8988T (cell line): ENCODE results near the gene TMEM212.

Experiments
- DNase-seq: peaks from one replicate; pipeline ENCODE4 v3.0.0; 2011

The TMEM212 gene

DNA sequence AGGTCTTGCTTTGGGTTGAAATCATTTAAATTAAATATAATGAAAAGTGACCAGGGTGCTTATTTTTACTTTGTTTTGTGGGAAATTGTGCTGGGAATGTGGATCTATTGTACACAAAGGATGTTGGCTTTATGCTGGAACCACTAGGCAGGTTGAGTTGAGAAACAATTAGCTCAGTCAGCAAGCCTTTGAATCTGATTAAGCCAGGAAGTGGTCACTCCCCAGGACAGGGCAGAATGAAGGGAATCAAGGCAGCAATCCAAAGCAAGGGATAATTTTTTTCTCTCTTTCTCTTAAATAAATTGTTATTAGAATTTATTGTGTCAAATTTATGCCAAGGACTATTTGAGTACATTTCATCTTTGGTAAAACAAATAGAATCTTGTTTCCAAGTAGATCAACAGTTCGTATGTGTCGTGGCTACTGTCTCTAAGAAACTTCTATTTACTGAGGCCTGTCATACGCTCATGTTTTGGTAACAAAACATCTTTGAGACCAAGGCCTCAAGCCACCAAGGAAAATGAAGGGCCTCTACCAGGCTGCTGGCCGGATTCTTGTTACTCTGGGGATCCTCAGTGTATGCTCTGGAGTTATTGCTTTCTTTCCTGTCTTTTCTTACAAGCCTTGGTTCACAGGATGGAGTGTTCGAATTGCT is at the start of gene TMEM212:
Gene TMEM212, plus strand, starts transcription at position 486 of the 655 bp plus-strand sequence. Its CDS starts 35 bp downstream, at position 521.
- no peak for DNase-seq

GRCh38 chr3:171796625-171797264 is 46.4 kb upstream of the TMEM212 start:
- no peak for DNase-seq

GRCh38 chr3:171797265-171797679 is 45.9 kb upstream of the TMEM212 start:
- no peak for DNase-seq

GRCh38 chr3:171797873-171798272 is 45.3 kb upstream of the TMEM212 start:
- DNase-seq, result no peak

DNA sequence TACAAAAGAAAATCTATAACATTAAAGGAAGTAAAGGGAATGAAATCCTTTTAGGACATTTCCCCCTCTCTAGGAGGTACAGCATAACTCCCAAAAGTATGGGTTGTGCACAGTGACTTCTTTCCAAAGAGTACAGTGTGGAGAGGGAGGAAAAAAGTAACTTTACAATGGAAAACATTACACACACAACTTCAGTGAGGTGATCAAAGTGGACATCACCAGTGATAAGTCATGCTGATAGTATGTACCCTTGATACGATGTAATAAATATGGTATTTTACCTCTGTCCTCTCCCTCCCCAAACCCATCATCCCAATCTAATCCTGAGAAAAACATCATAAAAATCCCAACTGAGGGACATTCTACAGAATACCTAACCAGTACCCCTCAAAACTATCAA is 43.6 kb upstream of the TMEM212 start:
- DNase-seq, result no peak

- no peak for DNase-seq
Observed at GRCh38 chr3:171801738-171802589, 41.2 kb upstream of the TMEM212 start.

DNA sequence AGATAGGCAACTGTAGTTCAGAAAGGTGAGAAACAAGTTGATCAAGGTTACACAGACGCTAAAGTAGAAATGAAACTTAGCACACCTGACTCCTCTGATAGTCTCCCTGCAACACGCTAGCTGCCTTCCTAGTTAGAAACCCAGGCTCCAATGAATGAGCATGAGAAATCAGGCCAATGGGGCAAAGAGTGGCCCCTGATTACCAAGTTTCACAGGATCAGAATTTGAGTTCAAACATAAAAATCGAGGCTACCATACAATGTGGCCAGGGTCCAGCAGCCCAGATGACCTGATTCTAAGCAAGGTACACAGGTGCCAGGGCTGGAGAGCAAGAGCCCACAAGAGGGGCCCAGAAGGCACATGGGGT is 40.6 kb upstream of the TMEM212 start:
- DNase-seq, result no peak

DNA sequence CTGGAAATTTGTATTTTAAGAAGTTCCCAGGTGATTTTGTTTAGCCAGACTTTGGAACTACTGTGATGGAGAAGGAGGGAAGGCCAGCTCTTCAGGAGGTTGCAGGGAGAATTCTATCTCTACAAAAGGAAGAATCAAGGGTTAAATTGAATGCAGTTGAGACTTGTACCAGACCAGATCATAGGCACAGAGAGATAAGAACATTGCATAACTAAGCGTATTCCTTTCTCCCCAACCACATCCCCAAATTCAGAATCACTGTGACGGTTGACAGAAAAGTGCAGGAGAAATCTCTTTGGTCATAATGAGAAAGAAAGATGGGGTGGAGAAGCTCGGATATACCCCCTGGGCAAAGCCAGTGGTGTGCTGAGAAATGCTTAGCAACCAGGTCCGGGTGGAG is 40.1 kb upstream of the TMEM212 start:
- DNase-seq, result no peak

DNA sequence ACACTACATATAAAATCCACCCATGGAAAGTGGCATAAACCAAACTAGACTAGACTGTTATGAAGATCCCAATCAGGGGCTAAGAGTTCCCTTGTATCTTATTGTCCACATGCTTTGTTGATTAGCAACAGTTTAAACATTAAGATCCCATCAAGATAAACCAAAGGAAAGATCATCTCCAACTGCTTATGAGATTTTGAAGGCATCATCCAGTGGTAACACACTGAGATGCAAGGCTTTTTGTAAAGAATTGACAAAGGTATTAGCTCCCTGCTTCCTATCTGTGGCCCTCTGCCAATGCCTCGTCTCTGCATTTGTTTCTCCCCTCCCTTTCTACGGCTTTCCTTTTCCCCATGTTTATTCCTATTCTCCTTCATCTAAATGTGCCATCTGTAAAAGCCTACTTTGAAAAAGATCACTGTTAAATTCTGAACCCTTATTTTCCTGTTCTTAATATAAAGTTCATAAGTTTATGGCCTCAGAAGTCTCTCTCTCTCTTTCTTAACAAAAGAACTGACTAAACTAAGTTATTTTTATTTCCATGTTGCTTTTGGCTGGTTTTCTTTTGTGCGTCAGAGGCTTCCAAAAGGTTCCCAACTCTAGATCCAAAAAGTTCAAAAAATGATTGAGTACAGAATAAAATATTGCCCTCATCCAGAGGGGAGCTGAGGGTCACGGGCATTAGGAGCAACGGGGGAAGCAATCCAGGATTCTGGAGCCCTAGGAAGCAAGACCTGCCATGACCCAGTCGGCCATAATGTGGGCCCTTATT is 38.3 kb upstream of the TMEM212 start:
- DNase-seq, result no peak

DNA sequence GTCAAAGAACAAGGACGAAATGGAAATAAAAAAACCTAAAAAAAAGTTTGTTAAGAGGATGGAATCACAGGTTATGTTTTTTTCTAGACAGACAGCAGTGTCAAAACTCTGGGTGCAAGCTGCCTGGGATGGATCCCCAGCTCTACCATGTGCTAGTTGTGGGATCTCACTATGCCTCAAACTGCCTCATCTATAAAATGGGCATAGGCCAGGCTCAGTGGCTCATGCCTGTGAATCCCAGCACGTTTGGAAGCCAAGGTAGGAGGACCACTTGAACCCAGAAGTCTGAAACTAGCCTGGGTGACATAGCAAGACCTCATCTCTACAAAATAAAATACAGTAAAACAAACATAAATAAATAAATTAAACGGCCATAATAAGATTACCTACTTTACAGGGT is 37.5 kb upstream of the TMEM212 start:
- no peak for DNase-seq

GRCh38 chr3:171806200-171807128 is 36.7 kb upstream of the TMEM212 start:
- no peak for DNase-seq

GRCh38 chr3:171807129-171807675 is 35.9 kb upstream of the TMEM212 start:
- no peak for DNase-seq

DNA sequence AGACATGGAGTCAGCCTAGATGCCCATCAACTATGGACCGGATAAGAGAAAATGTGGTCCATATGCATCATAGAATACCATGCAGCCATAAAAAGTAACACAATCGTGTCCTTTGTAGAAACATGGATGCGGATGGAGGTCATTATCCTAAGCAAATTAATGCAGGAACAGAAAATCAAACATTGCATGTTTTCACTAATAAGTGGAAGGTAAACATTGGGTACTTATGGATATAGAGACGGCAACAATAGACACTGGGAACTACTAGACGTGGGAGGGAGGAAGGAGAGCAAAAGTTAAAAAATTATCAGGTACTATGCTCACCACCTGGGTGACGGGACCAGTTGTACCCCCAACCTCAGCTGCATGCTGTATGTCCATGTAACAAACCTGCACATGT is 35.3 kb upstream of the TMEM212 start:
- DNase-seq, result no peak

DNA sequence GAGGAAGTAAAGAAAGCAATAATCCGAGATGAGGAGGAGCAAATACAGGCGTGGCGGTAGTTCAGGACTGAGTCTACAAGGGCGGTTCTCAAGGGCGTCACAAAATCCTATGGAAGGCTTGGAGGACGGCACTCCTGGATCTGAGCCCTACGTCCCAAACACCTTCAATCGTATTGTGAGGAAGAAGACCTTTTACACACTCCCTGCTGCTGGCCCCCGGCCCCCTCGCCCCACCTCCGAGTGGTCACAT is 33.6 kb upstream of the TMEM212 start:
- no peak for DNase-seq

DNA sequence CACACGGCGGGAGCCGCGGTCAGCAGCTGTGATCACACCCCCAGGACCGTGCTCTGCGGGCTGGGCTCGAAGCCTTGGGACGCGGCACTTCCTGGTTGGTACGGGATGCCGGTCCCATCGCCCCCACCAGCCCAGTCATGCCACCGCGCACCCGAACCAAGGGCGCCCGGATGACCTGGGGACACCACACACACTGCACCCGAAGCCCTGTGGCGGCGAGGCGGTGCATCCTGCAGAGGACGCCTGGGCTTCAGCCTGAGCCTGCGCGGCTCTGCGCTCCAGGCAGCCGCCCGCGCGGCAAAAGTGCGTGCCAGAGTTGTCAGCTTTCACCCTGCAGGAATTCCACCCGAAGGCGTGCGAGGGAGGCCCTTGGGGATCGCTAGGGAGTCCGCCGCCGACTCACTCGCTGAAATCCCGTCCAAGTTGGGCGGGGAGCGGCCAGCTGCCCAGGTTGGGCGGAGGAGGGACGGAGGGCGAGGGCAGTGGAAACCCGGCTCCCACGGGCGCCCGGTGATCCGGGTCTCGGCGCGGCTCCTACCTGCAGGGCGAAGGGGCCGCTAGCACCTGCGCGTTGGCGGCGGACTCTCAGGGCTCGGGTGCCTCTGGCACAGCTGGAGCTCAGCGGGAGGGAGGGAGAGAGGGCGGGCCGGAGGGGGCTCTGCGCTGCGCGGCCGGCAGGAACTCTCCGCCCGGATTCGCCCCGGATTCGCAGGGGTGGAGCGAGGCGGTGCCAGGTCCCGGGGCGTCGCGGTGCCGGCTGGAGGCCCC is 33.1 kb upstream of the TMEM212 start, which contains the start of gene PLD1:
Gene PLD1, minus strand, starts transcription at position 623 of the 768 bp plus-strand sequence. CDS start 72,432 bp downstream, outside the sequence.
- peak; percentile 87 for DNase-seq

- DNase-seq, result no peak
Observed at GRCh38 chr3:171810629-171811294, 32.4 kb upstream of the TMEM212 start.

GRCh38 chr3:171811295-171811912 is 31.7 kb upstream of the TMEM212 start:
- DNase-seq, result no peak

DNA sequence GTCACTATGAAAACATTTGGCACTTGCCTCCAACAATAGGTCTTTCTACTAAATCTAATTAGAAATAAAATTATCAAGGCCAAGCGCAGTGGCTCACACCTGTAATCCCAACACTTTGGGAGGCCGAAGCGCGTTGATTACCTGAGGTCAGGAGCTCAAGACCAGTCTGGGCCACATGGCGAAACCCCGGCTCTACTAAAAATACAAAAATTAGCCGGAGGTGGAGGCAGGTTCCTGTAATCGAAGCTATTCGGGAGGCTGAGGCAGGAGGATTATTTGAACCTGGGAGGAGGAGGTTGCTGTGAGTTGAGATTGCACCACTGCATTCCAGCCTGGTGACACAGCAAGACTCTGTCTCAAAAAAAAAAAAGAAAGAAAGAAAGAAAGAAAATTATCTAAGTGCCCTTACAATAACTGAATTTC is 31.2 kb upstream of the TMEM212 start:
- no peak for DNase-seq

DNA sequence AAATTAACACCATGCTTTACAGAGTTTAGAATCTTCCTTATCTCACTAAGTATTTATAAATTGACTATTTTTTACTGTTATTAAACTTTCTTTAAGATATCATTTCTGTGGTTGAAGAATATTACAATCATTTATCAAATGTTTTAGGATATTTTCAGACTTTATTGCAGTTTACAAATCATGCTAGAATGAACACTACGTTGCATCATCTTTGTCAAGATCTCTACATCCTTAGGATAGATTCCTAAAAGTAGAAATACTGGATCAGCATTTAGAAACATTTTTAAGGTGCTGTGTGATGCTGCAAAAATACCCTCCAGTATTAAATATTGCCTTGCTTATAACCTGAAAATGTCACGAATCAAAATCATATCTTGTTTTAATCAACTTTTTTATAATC is 30.3 kb upstream of the TMEM212 start:
- no peak for DNase-seq
